ENCODE results near the gene TMC6. TPM values are rescaled to one million over a fixed set of nuclear protein-coding genes. Genes with fewer than 3 reads are reported as not detected.
"Not testable (repeated sequence)": the region's sequence is repeated elsewhere in the genome, so short reads cannot be mapped to it uniquely, and the experiment has no call there.

The TMC6 gene
- total RNA-seq, 1 donor from 2014 or later = 86.4 TPM

DNA sequence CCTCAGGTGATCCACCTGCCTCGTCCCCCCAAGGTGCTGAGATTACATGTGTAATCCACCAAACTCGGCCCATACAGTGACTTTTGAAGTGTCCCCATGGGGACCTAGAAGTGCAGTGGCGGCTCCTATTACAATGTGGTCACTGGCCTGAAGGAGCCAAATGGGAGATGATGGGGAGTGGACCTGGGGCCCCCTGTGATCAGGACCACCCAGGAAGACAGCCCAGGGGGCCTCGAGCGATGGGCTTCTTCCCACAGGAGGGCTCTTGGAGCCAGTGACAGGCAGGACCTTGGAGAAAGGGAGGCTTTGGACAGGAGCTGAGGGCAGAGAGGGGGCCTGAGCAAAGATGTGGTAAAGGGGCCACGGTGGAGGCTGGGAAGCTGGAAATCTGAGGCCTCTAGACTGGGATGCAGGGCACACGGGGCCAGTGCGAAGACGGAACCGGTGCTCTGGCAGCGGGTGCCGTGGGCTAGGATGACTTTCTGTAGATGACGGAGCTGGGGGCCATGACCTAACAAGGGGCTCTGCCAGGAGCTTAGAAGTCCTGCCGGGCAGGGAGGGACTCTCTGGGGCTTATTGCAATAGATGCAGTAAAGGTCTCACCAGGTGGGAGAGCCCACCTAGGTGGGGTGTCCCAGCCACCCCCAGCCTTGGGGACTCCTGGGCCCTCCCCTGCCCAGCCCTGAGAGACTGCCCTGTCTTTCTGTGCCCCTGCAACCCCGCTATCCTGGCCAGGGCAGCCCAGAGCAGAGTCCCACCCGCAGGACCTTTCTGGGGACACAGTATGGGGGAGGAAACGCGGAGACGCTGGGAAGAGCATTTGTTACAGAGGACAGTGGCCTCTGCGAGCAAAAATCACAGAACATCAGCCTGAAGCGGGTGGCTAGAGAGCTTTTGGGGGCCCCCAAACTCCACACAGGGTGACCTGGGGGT lies 14.9 kb upstream of the TMC6 start:
- TF ChIP-seq, protein P1, sequence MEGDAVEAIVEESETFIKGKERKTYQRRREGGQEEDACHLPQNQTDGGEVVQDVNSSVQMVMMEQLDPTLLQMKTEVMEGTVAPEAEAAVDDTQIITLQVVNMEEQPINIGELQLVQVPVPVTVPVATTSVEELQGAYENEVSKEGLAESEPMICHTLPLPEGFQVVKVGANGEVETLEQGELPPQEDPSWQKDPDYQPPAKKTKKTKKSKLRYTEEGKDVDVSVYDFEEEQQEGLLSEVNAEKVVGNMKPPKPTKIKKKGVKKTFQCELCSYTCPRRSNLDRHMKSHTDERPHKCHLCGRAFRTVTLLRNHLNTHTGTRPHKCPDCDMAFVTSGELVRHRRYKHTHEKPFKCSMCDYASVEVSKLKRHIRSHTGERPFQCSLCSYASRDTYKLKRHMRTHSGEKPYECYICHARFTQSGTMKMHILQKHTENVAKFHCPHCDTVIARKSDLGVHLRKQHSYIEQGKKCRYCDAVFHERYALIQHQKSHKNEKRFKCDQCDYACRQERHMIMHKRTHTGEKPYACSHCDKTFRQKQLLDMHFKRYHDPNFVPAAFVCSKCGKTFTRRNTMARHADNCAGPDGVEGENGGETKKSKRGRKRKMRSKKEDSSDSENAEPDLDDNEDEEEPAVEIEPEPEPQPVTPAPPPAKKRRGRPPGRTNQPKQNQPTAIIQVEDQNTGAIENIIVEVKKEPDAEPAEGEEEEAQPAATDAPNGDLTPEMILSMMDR (IDR thresholded peaks at IDR 0.05; ENCODE audit: unreplicated experiment) = no peak
- DNase-seq (ENCODE audit: low spot score in 2 of 2, unreplicated experiment in 2 of 2) = no peak
- H3K27me3 Mint-ChIP-seq (ENCODE audit: low read depth) = no peaks in the 10 kb centered on the region
- H3K36me3 Mint-ChIP-seq = no peaks in the 10 kb centered on the region
- no peak overlapping the region for H3K4me3 Mint-ChIP-seq
- H3K27ac Mint-ChIP-seq = peak overlapping the region; percentile 21
- peaks cover 26% of the 10 kb centered on the region for H3K4me1 Mint-ChIP-seq
- no peaks in the 10 kb centered on the region for H3K9me3 Mint-ChIP-seq

DNA sequence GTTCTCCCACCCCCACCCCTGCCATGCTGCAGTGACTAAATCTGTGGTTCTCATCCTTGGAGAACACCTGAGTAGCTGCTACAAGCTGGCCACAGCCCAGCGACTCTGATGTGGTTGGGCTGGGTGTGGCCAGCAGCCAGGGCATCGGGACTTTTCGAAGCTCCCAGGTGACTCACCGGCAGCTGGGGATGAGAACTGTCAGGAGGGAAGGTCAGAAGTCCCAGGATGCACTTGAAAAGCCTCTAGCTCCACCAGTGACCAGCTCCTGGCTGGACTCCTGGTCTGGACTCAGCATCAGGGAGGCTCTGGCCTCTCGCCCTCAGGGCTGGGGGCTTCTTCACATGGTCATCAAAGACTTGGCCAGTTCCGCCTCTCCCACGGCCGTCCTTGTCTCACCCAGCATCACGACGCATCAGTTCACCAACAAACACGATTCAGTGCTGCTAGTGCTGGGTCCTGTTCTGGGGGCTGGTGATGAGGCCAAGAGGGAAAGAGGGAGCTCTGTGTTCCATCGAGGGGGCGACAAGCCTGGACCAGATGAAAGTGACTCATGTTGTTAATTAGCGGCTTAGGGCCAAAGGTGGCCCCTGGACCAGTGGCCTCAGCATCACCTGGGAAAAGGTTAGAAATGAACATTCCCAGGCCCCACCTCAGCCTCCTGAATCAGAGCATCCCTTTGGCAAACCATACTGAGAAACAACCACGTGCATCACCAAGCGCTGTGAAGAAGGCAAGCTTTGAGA lies 13.7 kb upstream of the TMC6 start:
- H3K27me3 Mint-ChIP-seq (ENCODE audit: low read depth) = no peaks in the 10 kb centered on the region
- H3K9me3 Mint-ChIP-seq = no peaks in the 10 kb centered on the region
- no peak overlapping the region for H3K4me3 Mint-ChIP-seq
- H3K4me1 Mint-ChIP-seq = peaks cover 26% of the 10 kb centered on the region
- H3K27ac Mint-ChIP-seq = no peak overlapping the region
- TF ChIP-seq, protein P1 (IDR thresholded peaks at IDR 0.05; ENCODE audit: unreplicated experiment) = no peak
- no peaks in the 10 kb centered on the region for H3K36me3 Mint-ChIP-seq
- no peak for DNase-seq (ENCODE audit: low spot score in 2 of 2, unreplicated experiment in 2 of 2)

DNA sequence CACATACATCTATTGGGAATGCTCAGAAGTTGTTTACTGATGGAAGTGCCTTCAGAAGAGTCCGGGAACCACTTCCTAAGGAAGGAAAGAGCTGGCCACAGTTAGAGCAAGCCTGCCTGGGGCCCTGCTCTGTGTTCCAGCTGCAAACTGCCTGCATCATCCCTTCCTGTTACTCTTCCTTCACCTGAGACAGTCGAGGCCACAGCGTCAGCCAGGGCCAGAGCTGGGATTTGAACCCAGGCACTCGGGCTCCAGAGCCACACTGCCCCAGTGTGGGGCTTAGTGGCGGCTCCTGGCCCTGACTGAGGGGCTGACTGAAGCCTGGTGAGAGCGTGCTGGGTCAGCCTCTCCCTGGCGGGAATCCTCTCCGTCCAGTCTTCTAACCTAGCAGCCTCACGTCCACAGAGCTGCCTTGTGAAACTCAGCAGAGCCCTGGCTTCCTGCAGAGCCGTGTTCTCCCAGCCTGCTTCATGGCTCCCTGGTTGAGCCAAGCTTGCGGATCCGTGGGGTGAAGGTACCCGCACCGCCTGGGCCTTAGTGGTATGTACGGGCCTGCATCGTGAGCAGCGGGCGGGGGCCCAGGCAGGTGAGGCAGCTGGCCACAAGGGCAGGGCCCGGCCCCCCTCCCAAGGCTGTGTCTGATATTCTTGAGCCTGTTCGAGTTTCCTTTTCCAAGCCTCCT lies 13.0 kb upstream of the TMC6 start:
- Mint-ChIP-seq H3K4me1 (peaks cover 26% of the 10 kb centered on the region), H3K4me3 (no peak overlapping the region), H3K27me3 (ENCODE audit: low read depth) (no peaks in the 10 kb centered on the region), H3K36me3 (no peaks in the 10 kb centered on the region), H3K27ac (no peak overlapping the region), H3K9me3 (no peaks in the 10 kb centered on the region)
- no peak for DNase-seq (ENCODE audit: low spot score in 2 of 2, unreplicated experiment in 2 of 2)
- TF ChIP-seq, protein P1 (IDR thresholded peaks at IDR 0.05; ENCODE audit: unreplicated experiment) = no peak

DNA sequence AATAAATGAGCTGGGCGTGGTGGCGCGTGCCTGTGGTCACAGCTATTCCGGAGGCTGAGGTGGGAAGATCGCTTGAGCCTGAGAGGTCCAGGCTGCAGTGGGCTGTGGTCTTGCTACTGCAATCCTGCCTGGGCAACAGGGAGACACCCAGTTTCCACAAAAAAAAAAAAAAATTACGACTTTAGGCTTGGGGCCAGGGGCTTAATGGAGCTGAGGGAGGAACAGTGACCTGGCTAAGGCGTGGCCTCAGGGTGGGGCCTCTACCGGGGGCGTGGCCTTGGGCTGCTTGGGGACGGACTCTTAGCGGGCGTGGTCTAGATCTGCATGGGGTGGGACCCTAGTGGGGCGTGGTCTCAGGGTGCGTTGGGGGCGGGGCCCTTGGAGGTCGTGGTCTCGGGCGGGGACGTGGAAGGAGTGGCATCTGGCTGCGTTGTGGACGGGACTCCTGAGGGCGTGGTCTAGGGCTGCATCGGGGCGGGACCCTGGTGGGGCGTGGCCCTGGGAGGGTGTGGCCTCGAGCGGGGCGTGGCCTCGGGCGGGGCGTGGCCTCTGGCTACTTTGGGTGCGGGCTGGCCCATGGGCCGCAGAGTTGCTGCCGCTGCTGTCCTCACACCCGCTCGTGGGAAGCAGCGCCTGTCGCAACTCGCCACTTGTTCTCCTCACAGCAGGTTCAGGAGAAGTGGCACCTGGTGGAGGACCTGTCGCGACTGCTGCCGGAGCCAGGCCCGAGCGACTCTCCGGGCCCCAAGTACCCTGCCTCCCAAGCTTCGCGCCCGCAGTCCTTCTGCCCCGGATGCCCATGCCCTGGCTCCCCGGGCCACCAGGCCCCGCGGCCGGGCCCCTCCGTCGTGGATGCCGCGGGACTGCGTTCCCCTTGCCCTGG lies 11.9 kb upstream of the TMC6 start:
- Mint-ChIP-seq H3K4me1 (peaks cover 26% of the 10 kb centered on the region), H3K4me3 (peak overlapping the region; percentile 24), H3K36me3 (no peaks in the 10 kb centered on the region), H3K9me3 (no peaks in the 10 kb centered on the region), H3K27ac (peak overlapping the region; percentile 78), H3K27me3 (ENCODE audit: low read depth) (no peaks in the 10 kb centered on the region)
- TF ChIP-seq, protein P1 (IDR thresholded peaks at IDR 0.05; ENCODE audit: unreplicated experiment) = no peak
- DNase-seq (ENCODE audit: low spot score in 2 of 2, unreplicated experiment in 2 of 2) = peak; percentile 51 to 78

DNA sequence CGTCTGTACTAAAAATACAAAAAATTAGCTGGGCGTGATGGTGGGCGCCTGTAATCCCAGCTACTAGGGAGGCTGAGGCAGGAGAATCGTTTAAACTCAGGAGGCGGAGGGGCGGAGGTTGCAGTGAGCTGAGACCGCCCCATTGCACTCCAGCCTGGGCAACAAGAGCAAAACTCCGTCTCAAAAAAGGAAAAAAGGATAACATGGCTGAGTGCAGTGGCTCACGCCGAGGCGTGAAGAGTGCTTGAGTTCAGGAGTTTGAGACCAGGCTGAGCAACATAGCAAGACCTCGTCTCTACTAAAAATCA lies 11.3 kb upstream of the TMC6 start:
- not testable (repeated sequence) for H3K36me3 Mint-ChIP-seq; H3K9me3 Mint-ChIP-seq; DNase-seq (ENCODE audit: low spot score in 2 of 2, unreplicated experiment in 2 of 2); H3K27me3 Mint-ChIP-seq (ENCODE audit: low read depth); H3K4me3 Mint-ChIP-seq
- peak overlapping the region; percentile 59 for H3K27ac Mint-ChIP-seq
- H3K4me1 Mint-ChIP-seq = peaks cover 25% of the 10 kb centered on the region

Data from mesothelial cell of epicardium (in vitro differentiated cells).